ENCODE data around the gene ODF2. TPM values are rescaled to one million over a fixed set of nuclear protein-coding genes. Genes with fewer than 3 reads are reported as not detected.
"Not testable (repeated sequence)": the region's sequence is repeated elsewhere in the genome, so short reads cannot be mapped to it uniquely, and the experiment has no call there.

Gene ODF2
- total RNA-seq, 1 donor from 2014 or later, result 85.5 TPM

DNA sequence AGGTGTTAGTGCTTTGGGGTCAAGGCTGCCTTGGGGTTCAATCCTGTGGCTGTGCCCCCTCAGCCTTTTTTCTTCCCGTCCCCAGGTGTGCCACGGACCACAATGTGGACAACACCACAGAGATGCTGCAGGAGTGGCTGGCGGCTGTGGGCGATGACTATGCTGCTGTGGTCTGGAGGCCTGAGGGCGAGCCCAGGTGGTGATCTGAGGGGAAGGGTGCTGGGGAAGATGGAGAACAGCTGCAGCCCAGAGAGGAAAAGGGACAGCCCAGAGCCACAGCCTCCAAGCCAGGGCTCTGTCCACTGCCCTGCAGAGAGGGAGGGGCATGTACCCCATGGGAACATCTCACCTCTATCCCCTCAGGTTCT, 33.0 kb upstream of the ODF2 start:
- Mint-ChIP-seq H3K9me3 (no peaks in the 10 kb centered on the region), H3K27me3 (ENCODE audit: low read depth) (no peaks in the 10 kb centered on the region), H3K27ac (ENCODE audit: unreplicated experiment) (no peak overlapping the region), H3K4me3 (peak overlapping the region; percentile 51), H3K36me3 (ENCODE audit: low read depth) (no peaks in the 10 kb centered on the region), H3K4me1 (peaks cover 8% of the 10 kb centered on the region)
- DNase-seq (ENCODE audit: low read depth, low spot score), result no peak
- TF ChIP-seq, protein P1, sequence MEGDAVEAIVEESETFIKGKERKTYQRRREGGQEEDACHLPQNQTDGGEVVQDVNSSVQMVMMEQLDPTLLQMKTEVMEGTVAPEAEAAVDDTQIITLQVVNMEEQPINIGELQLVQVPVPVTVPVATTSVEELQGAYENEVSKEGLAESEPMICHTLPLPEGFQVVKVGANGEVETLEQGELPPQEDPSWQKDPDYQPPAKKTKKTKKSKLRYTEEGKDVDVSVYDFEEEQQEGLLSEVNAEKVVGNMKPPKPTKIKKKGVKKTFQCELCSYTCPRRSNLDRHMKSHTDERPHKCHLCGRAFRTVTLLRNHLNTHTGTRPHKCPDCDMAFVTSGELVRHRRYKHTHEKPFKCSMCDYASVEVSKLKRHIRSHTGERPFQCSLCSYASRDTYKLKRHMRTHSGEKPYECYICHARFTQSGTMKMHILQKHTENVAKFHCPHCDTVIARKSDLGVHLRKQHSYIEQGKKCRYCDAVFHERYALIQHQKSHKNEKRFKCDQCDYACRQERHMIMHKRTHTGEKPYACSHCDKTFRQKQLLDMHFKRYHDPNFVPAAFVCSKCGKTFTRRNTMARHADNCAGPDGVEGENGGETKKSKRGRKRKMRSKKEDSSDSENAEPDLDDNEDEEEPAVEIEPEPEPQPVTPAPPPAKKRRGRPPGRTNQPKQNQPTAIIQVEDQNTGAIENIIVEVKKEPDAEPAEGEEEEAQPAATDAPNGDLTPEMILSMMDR (conservative IDR thresholded peaks at IDR 0.05), result no peak

DNA sequence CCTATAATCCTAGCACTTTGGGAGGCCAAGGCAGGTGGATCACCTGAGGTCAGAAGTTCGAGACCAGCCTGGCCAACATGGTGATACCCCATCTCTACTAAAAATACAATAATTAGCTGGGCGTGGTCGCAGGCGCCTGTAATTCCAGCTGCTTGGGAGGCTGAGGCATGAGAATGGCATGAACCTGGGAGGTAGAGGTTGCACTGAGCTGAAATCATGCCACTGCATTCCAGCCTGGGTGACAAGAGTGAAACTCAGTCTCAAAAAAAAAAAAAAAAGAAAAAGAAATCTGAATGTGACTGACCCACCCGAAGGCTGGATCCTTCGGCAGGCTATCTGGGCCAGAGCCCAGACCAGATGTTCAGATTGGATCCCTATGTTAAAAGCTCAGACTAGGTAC, 32.5 kb upstream of the ODF2 start:
- H3K9me3 Mint-ChIP-seq; H3K4me3 Mint-ChIP-seq; H3K27ac Mint-ChIP-seq (ENCODE audit: unreplicated experiment); H3K4me1 Mint-ChIP-seq; H3K36me3 Mint-ChIP-seq (ENCODE audit: low read depth); DNase-seq (ENCODE audit: low read depth, low spot score); H3K27me3 Mint-ChIP-seq (ENCODE audit: low read depth): not testable (repeated sequence)

DNA sequence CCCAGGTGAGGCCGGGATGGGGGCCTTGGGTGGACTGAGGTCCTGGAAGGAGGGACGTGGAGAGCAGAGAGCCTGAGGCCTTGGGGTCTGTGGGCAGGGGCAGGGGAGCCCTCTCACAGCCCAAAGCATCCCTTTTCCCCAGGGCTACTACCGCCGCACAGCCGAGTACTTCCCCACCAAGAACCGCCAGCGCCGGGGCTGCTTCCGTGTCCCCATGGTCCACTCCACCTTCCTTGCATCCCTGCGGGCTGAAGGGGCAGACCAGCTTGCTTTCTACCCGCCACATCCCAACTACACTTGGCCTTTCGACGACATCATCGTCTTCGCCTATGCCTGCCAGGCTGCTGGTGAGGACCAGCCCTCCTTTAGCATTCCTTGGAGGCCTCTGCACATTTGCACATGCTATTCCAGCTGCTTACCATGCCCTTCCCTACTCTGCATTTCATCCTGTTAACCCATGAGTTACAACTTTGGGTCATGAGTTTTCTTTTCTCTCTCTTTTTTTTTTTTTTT, 31.5 kb upstream of the ODF2 start:
- no peak for DNase-seq (ENCODE audit: low read depth, low spot score)
- H3K27ac Mint-ChIP-seq (ENCODE audit: unreplicated experiment), result no peak overlapping the region
- TF ChIP-seq, protein P1 (conservative IDR thresholded peaks at IDR 0.05), result no peak
- no peaks in the 10 kb centered on the region for H3K9me3 Mint-ChIP-seq
- H3K27me3 Mint-ChIP-seq (ENCODE audit: low read depth), result no peaks in the 10 kb centered on the region
- peaks cover 7% of the 10 kb centered on the region for H3K4me1 Mint-ChIP-seq
- peak overlapping the region; percentile 51 for H3K4me3 Mint-ChIP-seq
- no peaks in the 10 kb centered on the region for H3K36me3 Mint-ChIP-seq (ENCODE audit: low read depth)

DNA sequence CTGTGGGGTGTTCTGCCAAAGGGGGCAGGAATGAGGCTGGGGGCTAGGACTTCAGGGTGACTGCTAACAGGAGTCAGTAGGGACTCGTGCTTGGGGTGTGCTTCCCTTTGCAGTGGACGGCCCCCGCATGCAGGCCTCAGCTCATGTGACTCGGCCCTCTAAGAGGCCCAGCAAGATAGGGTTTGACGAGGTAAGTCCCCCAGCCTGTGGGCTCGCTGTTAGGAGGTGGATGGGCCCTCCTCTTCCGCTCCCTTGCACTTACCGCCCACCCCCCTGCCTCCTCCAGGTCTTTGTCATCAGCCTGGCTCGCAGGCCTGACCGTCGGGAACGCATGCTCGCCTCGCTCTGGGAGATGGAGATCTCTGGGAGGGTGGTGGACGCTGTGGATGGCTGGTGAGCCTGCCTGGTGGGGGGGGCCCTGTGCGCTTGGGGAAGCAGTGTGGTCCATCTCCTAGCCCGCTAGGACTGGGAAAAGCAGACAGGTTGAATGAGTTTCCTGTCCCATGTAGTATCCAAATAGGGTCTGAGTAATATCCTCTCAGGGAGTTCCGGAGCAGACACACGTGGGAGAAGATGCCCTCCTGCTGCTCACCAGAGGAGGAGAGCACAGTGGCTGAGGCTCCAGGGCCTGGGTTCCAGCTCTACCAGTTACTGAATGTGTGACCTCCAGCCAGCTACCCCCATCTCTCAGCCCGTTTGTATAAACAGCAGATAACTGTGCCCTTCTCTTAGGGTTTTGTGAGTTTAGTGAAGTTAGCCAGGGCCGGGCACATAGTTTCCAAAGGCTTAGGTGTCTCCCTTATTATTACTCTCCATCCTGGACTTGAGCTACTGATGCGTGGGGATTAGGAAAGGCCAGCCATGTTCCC, 26.9 kb upstream of the ODF2 start:
- peak overlapping the region; percentile 75 for H3K27ac Mint-ChIP-seq (ENCODE audit: unreplicated experiment)

DNA sequence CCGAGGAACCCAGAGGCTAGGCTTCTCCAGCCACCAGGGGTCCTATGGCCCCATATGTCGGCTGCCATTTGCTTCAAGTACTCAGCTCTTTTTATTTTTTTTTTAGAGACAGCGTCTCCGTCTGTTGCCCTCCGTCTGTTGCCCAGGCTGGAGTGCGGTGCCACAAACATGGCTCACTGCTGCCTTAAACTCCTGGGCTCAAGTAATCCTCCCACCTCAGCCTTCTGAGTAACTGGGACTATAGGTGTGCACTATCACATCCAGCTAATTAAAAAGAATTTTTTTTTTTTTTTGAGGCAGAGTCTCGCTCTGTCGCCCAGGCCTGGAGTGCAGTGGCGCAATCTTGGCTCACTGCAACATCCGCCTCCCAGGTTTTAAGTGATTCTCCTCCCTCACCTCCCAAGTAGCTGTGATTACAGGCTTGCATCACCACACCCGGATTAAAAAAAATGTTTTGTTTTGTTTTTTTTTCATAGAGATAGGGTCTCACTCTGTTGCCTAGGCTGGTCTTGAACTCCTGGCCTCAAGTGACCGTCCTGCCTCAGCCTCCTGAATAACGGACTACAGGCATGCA, 26.2 kb upstream of the ODF2 start:
- no peaks in the 10 kb centered on the region for H3K27me3 Mint-ChIP-seq (ENCODE audit: low read depth)
- no peaks in the 10 kb centered on the region for H3K9me3 Mint-ChIP-seq
- TF ChIP-seq, protein P1 (conservative IDR thresholded peaks at IDR 0.05), result no peak
- no peak overlapping the region for H3K27ac Mint-ChIP-seq (ENCODE audit: unreplicated experiment)
- H3K4me3 Mint-ChIP-seq, result peak overlapping the region; percentile 38
- peaks cover 5% of the 10 kb centered on the region for H3K4me1 Mint-ChIP-seq
- no peaks in the 10 kb centered on the region for H3K36me3 Mint-ChIP-seq (ENCODE audit: low read depth)
- no peak for DNase-seq (ENCODE audit: low read depth, low spot score)

More for the DNA sequence above, 26.9 kb upstream of the ODF2 start:
- H3K4me1 Mint-ChIP-seq, result peaks cover 5% of the 10 kb centered on the region
- H3K36me3 Mint-ChIP-seq (ENCODE audit: low read depth), result no peaks in the 10 kb centered on the region
- DNase-seq (ENCODE audit: low read depth, low spot score), result no peak
- H3K9me3 Mint-ChIP-seq, result no peaks in the 10 kb centered on the region
- TF ChIP-seq, protein P1 (conservative IDR thresholded peaks at IDR 0.05), result no peak
- H3K4me3 Mint-ChIP-seq, result peak overlapping the region; percentile 38
- no peaks in the 10 kb centered on the region for H3K27me3 Mint-ChIP-seq (ENCODE audit: low read depth)

DNA sequence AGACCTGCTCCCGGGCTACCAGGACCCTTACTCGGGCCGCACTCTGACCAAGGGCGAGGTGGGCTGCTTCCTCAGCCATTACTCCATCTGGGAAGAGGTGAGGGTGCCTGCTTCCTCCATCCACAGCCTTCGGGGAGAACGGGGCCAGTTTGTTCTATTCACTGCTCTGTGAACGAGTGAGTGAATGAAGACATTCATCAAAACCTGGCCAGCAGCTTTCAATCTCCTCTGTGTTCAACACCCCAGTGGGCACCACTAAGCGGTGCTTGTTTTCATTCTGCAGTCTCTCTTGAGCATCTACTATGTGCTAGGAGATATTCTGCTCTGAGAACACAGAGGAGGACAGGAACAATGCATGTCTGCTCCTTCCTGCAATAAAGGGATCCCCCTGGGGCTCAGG, 24.6 kb upstream of the ODF2 start:
- H3K36me3 Mint-ChIP-seq (ENCODE audit: low read depth), result no peaks in the 10 kb centered on the region
- no peak for DNase-seq (ENCODE audit: low read depth, low spot score)
- H3K4me1 Mint-ChIP-seq, result peaks cover 5% of the 10 kb centered on the region
- no peaks in the 10 kb centered on the region for H3K9me3 Mint-ChIP-seq
- H3K4me3 Mint-ChIP-seq, result no peak overlapping the region
- no peaks in the 10 kb centered on the region for H3K27me3 Mint-ChIP-seq (ENCODE audit: low read depth)
- H3K27ac Mint-ChIP-seq (ENCODE audit: unreplicated experiment), result no peak overlapping the region
- TF ChIP-seq, protein P1 (conservative IDR thresholded peaks at IDR 0.05), result no peak
